ENCODE data around the gene GSTA4. TPM values are rescaled to one million over a fixed set of nuclear protein-coding genes. Genes with fewer than 3 reads are reported as not detected.
"Not testable (repeated sequence)": the region's sequence is repeated elsewhere in the genome, so short reads cannot be mapped to it uniquely, and the experiment has no call there.

GSTA4 gene
- total RNA-seq (2021; ENCODE audit: unreplicated experiment) (3.9 TPM), Bru-seq, nascent RNA (percentile 52 among the genes with signal in this experiment), BruChase-seq, experiment 1, labeled RNA remaining after a 2-hour chase (percentile 58 among the genes with signal in this experiment), BruChase-seq, experiment 2, labeled RNA remaining after a 6-hour chase (percentile 49 among the genes with signal in this experiment)
- 6.1 TPM for polyA plus RNA-seq (2012; ENCODE audit: insufficient read length)
- long read RNA-seq, partial matches to known transcripts: 1 of 5 reads
- long read RNA-seq, other reads (novel, unspliced or antisense): 2 of 5 reads

- peak within 1 kb of the TSS; percentile 64 to 86 for H3K4me3 ChIP-seq (ENCODE audit: low read depth in 2 of 2, low read length in 2 of 2)
- H3K27me3 ChIP-seq (ENCODE audit: control insufficient read depth, insufficient read depth, low read length); H3K4me1 ChIP-seq (ENCODE audit: control insufficient read depth, insufficient read depth, low read length); POLR2A ChIA-PET; in situ Hi-C loops (cut with HindIII; ENCODE audit: low pct_unique_long_range_greater_than_20kb, low sequenced_read_pairs); BruUV-seq (replicated peaks); H3K36me3 ChIP-seq (ENCODE audit: control insufficient read depth, insufficient read depth, low read length); H3K9me3 ChIP-seq (ENCODE audit: control insufficient read depth, insufficient read depth, low read depth, low read length): not testable (repeated sequence)
- peak within 1 kb of the TSS; percentile 96 for H3K27ac ChIP-seq (ENCODE audit: low read length)
- CTCF ChIA-PET: interaction anchor here (0.6 to 1.1 kb wide), 4 partner anchors 12 to 572 kb away, joined by 3 to 5 read pairs (median 3); no protein-coding TSS in a partner anchor
- peak; percentile 99 for ATAC-seq
- intact Hi-C loops (cut with micrococcal nuclease; ENCODE audit: unreplicated experiment): loop anchor here (5.0 kb wide), 1 partner anchor 47 kb away; no protein-coding TSS in a partner anchor
- peak; percentile 92 for DNase-seq (ENCODE audit: low read depth, low spot score)
- TF ChIP-seq POLR2AphosphoS5 (IDR thresholded peaks at IDR 0.05; ENCODE audit: low read depth, low read length) (peak; percentile 55), CTCF (IDR thresholded peaks at IDR 0.05) (peak; percentile 94), TCF7L2 (IDR thresholded peaks at IDR 0.05; ENCODE audit: low read depth, low read length) (peak; percentile 4; the same call in 1 of the 2 replicates), SIN3A (IDR thresholded peaks at IDR 0.05; ENCODE audit: borderline replicate concordance, insufficient read depth, low read depth, low read length) (peak; percentile 26; the same call in 1 of the 2 replicates)
Observed at GRCh38 chr6:52995089-52995912, at the start of gene GSTA4. TSS of gene GSTA4 (minus strand) at chr6:52995284. CDS start at chr6:52994243, 1,041 bp downstream.

- in situ Hi-C loops (cut with HindIII; ENCODE audit: low pct_unique_long_range_greater_than_20kb, low sequenced_read_pairs) (no loop called here), intact Hi-C loops (cut with micrococcal nuclease; ENCODE audit: unreplicated experiment) (loop anchor here (5.0 kb wide), 1 partner anchor 47 kb away; the partner anchor contains the start of gene GSTA4)
- Histone ChIP-seq H3K27me3 (ENCODE audit: control insufficient read depth, insufficient read depth, low read length) (no peaks in the 10 kb centered on the region), H3K4me3 (ENCODE audit: low read depth in 2 of 2, low read length in 2 of 2) (peak overlapping the region in 1 of 2 experiments; percentile 3; a peak in 2 of 4 replicates), H3K4me1 (ENCODE audit: control insufficient read depth, insufficient read depth, low read length) (peaks cover 23% of the 10 kb centered on the region), H3K36me3 (ENCODE audit: control insufficient read depth, insufficient read depth, low read length) (no peaks in the 10 kb centered on the region), H3K9me3 (ENCODE audit: control insufficient read depth, insufficient read depth, low read depth, low read length) (no peaks in the 10 kb centered on the region), H3K27ac (ENCODE audit: low read length) (no peak overlapping the region)
- no TSS peak for BruUV-seq (replicated peaks)
- CTCF ChIA-PET: no interaction called here
- TF ChIP-seq SIN3A (IDR thresholded peaks at IDR 0.05; ENCODE audit: borderline replicate concordance, insufficient read depth, low read depth, low read length) (no peak), POLR2AphosphoS5 (IDR thresholded peaks at IDR 0.05; ENCODE audit: low read depth, low read length) (no peak), CTCF (IDR thresholded peaks at IDR 0.05) (no peak), REST (IDR thresholded peaks at IDR 0.05; ENCODE audit: insufficient read depth in 1 of 2, low read depth in 2 of 2, low read length in 1 of 2) (no peak), TCF7L2 (IDR thresholded peaks at IDR 0.05; ENCODE audit: low read depth, low read length) (no peak)
- DNase-seq (ENCODE audit: low read depth, low spot score) (no peak), ATAC-seq (no peak)
- POLR2A ChIA-PET: no interaction called here
Observed at GRCh38 chr6:53044572-53044971, 49.5 kb upstream of the GSTA4 start.

All from Panc1 (cell line).